ENCODE results near the gene RNF41.
"Not testable (repeated sequence)": the region's sequence is repeated elsewhere in the genome, so short reads cannot be mapped to it uniquely, and the experiment has no call there.

Gene RNF41

GRCh38 chr12:56213878-56214277, 7.8 kb downstream of the RNF41 start:
- DNase-seq (ENCODE audit: low read depth in 1 of 2, low spot score in 1 of 2): no peak

- DNase-seq (ENCODE audit: low read depth in 1 of 2, low spot score in 1 of 2): no peak
These were observed 9.4 kb downstream of the RNF41 start for GRCh38 chr12:56212361-56212760.

GRCh38 chr12:56208006-56208405, 13.7 kb downstream of the RNF41 start:
- DNase-seq (ENCODE audit: low read depth in 1 of 2, low spot score in 1 of 2): no peak

GRCh38 chr12:56206452-56207166, 15.1 kb downstream of the RNF41 start:
- no peak for DNase-seq (ENCODE audit: low read depth in 1 of 2, low spot score in 1 of 2)

GRCh38 chr12:56205445-56205844, 16.3 kb downstream of the RNF41 start:
- DNase-seq (ENCODE audit: low read depth in 1 of 2, low spot score in 1 of 2): no peak

- no peak for DNase-seq (ENCODE audit: low read depth in 1 of 2, low spot score in 1 of 2)
These were observed 17.4 kb downstream of the RNF41 start for GRCh38 chr12:56204275-56204674.

GRCh38 chr12:56202838-56203237, 18.9 kb downstream of the RNF41 start:
- DNase-seq (ENCODE audit: low read depth in 1 of 2, low spot score in 1 of 2): no peak

GRCh38 chr12:56202366-56202765, 19.4 kb downstream of the RNF41 start:
- no peak for DNase-seq (ENCODE audit: low read depth in 1 of 2, low spot score in 1 of 2)

- DNase-seq (ENCODE audit: low read depth in 1 of 2, low spot score in 1 of 2): no peak
These were observed 22.9 kb downstream of the RNF41 start for GRCh38 chr12:56198836-56199235.

GRCh38 chr12:56197921-56198635, 23.6 kb downstream of the RNF41 start:
- DNase-seq (ENCODE audit: low read depth in 1 of 2, low spot score in 1 of 2): no peak

- DNase-seq (ENCODE audit: low read depth in 1 of 2, low spot score in 1 of 2): not testable (repeated sequence)
These were observed 24.7 kb downstream of the RNF41 start for GRCh38 chr12:56196818-56197550.

GRCh38 chr12:56193025-56193578, 28.6 kb downstream of the RNF41 start:
- DNase-seq (ENCODE audit: low read depth in 1 of 2, low spot score in 1 of 2): peak in 1 of 2 donors; percentile 44

GRCh38 chr12:56192582-56192981, 29.1 kb downstream of the RNF41 start:
- no peak for DNase-seq (ENCODE audit: low read depth in 1 of 2, low spot score in 1 of 2)

GRCh38 chr12:56190695-56191155, 31.0 kb downstream of the RNF41 start:
- DNase-seq (ENCODE audit: low read depth in 1 of 2, low spot score in 1 of 2): no peak

GRCh38 chr12:56189918-56190694, 31.6 kb downstream of the RNF41 start:
- DNase-seq (ENCODE audit: low read depth in 1 of 2, low spot score in 1 of 2): peak; percentile 46 to 73

- DNase-seq (ENCODE audit: low read depth in 1 of 2, low spot score in 1 of 2): peak; percentile 55 to 78
These were observed 32.4 kb downstream of the RNF41 start, which contains the start of gene SMARCC2 for GRCh38 chr12:56189099-56189917. TSS of gene SMARCC2 (minus strand) at chr12:56189483. CDS start at chr12:56189461, 22 bp downstream.

- no peak for DNase-seq (ENCODE audit: low read depth in 1 of 2, low spot score in 1 of 2)
These were observed 33.0 kb downstream of the RNF41 start for GRCh38 chr12:56188778-56189098.

- no peak for DNase-seq (ENCODE audit: low read depth in 1 of 2, low spot score in 1 of 2)
These were observed 33.5 kb downstream of the RNF41 start for GRCh38 chr12:56188131-56188777.

- no peak for DNase-seq (ENCODE audit: low read depth in 1 of 2, low spot score in 1 of 2)
These were observed 34.8 kb downstream of the RNF41 start for GRCh38 chr12:56186957-56187356.
